GM18868 (cell line): Measurements from ENCODE around the gene SASH1.

ENCODE experiments used
- ATAC-seq: cut with Tn5 transposase; IDR thresholded peaks from one replicate; pipeline ENCODE4 v1.9.1; 2021; ENCODE audit warnings: mild to moderate bottlenecking, moderate library complexity; ENCODE audit not compliant: unreplicated experiment

Gene SASH1

DNA sequence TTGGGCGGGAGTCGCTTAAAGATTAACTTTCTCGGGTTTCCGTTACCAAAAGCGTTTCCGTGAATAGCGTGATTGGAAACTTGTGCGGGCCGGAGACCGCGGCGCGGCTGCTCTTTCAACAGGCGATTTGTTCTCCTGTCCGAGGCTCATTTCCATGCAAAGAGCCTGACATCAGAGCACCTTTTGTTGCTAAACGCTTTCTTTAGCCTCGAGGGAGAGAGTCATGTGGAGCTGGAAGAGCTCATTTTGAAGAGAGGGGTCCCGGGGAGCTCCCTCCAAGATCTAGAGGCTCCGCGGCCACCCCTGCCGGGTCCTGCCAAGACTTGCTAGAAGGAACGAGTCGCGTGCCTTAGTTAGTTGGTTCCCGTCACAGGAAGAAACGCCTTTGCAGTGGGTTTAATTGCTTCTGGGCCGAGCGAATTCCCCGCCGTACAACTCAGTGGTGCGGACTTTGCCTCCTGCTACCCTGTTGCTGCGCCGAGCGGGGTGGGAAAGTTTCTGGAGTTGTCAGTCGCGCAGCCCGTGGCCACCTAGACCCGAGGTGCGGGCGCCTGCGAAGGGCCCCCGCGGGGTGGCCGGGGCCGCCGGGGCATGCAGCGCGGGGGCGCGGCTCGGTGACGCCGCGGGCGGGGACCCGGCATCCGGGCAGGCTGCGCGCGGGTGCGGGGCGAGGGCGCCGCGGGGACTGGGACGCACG lies at the start of gene SASH1:
Gene SASH1 (plus strand): TSS at position 489 of the 697 bp plus-strand sequence. CDS start 230 bp downstream, outside the sequence.
- peak; percentile 49 for ATAC-seq

DNA sequence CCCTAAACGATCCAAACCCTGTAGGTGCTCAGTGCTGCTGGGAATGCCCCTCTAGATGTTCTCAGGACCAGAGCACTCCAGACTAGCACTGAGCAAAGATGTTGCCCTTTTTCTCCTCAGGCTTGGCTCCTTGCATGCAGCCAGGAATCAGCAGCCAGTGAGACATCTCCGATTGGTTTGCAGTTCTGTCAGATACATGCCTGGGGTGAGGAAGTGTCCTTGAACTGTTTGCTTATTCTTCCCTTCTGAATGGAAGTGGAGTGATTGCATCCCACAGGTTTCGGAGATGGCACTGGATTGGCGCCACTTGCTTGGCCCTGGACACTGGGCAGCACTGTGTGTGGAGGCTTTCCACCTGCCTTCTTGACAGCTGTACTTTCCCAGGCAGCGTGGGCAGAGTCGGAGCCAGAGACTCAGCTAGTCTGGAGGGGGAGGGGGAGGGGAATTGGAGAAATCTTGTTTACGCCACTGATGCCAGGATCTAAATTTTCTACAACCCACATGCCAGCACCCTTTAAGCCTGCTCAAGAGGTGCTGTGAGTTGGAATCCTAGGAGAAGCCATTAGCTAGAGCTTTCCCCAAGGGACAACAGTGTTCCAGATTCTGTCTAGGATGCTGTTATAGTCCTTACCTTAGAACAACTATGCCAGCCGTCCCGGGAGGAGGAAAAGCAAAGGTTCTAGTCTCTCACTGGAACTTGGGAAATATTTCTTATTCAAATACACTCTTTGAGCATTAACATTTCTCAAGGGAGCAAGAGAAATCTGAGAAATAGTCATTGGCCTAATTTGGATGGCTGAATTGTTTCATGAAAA lies 49.2 kb upstream of the SASH1 start:
- no peak for ATAC-seq

DNA sequence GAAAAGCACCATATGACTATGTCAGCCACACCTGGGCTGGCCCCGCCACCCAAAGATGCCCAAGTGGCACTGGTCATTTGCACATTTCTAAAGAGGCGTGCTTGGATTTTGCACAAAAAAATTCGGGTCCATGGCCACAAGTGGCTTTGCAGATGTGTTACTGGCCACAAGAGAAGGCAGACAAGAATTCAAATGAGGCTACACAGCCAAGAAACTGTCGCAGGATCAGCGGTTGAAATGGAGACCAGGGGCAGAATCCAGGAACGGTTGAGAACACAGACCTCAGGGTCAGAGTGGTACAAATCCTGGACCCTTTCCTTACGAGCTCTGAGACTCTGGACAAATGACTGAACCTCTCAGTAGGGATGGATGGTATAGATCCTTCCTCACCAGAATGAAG lies 48.6 kb upstream of the SASH1 start:
- no peak for ATAC-seq

DNA sequence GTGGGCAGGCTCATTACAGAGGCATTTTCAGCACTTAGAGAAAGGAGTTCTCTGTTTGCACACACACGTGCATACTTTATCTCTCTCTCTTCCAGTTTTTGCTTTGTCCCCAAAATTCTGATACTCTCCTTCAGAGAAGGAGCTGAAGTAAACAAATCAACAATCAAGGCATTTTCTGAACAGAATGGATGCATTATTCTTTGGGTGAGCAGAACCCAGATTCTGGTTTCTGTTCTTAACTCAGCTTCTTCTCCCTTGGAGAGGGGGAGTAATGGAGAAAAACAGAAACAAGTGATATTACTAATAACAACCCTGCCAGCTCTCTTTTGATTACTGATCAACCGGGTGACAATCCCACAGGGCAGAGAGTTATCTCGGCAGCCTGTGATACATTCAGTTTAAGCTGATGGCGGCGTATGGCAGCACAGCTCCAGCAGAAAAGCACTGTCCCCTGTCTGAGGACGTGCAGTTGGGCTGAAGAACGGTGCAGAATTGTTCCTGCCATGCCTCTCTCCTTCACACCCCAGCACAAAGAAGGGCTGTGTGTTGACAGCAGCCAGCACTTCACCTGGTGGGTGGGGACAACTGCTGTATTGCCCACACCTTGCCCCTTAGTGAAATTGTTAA lies 47.3 kb upstream of the SASH1 start:
- no peak for ATAC-seq

GRCh38 chr6:148296771-148297170 lies 45.9 kb upstream of the SASH1 start:
- no peak for ATAC-seq

DNA sequence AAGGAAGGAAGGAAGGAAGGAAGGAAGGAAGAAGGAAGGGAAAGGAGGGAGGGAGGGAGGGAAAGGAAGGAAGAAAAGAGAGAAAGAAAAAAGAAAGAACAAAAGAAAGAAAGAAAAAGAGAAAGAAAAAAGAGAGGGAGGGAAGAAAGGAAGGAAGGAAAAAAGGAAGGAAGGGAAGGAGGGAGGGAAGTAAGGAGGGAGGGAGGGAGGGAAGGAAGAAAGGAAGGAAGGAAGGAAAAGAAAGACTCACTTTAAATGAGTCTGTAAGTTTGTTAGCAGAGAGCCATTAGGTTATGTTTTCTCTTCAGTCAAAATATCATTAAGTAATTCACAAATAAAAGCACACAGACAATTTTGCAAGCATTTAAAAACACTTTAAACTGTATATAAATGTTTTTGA lies 44.0 kb upstream of the SASH1 start:
- ATAC-seq = no peak

DNA sequence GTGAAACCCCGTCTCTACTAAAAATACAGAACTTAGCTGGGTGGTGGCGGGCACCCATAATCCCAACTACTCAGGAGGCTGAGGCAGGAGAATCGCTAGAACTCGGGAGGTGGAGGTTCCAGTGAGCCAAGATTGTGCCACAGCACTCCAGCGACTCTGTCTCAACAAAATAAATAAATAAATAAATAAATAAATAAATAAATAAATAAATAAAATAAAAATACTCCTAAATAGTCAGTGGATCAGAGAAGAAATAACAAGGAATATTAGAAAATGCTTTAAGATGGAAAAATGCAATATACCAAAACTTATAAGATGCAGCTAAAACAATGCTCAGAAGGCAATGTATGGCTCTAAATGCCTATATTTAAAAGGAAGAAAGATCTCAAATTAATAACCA lies 39.0 kb upstream of the SASH1 start:
- no peak for ATAC-seq

- ATAC-seq = no peak
Observed at GRCh38 chr6:148304976-148305375, 37.7 kb upstream of the SASH1 start.

- ATAC-seq = no peak
Observed at GRCh38 chr6:148306286-148306685, 36.4 kb upstream of the SASH1 start.

DNA sequence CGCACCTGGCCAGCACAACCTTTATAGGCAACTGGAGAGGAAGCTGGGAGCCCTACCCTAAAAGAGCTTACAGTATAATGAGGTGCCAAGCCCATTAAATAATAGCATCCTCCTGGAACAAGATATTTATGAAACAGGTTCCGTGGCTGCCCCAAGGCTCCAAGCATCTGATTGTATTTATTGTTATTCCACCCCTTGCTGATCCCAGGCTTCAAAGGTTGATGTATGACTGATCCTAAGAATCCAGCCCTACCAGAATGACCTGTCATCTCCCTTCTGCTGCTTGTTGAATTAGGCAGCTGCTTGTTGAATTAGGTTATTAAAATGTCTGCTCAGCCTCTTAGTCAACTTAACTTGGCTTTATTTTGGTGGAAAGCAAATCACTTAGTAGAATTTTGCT lies 35.2 kb upstream of the SASH1 start:
- ATAC-seq = no peak

DNA sequence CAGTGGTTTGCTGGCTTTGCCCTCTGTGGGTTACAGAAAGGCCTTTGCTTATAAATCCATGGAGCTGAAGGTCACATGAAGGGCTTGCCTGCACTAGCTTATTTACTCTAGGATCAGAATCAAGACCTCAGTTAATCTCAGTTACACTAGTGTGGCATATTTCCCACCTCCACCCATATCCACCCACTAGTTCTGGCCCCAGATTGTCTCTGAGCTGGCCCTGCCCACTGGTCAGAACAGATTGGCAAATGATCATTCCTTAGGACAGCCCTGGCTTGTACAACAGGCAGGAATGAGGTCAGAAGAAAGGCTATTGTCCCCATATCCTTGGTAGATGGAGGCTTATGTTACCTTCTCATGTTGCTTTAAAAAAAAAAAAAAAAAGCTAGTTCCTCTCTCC lies 33.3 kb upstream of the SASH1 start:
- no peak for ATAC-seq

GRCh38 chr6:148311966-148312669 lies 30.5 kb upstream of the SASH1 start:
- ATAC-seq = no peak

DNA sequence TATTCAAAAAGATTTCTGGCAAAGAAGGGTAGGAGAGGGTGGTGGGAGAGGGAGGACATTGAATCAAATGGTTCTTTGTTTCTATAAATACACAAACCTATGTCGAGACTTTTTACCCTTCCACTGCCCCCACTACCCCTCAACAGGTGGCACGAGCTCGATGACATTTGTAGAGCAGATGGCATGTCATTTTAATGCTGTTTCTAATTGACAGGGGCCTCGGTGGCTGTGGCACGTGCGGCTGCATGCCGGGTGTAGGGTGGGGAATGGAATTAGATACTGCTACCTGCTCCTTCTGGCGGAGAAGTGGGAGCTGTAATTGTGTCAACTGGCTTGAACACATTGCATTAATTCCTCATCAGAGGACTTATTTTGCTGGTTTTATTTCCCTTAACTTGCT lies 29.1 kb upstream of the SASH1 start:
- no peak for ATAC-seq

DNA sequence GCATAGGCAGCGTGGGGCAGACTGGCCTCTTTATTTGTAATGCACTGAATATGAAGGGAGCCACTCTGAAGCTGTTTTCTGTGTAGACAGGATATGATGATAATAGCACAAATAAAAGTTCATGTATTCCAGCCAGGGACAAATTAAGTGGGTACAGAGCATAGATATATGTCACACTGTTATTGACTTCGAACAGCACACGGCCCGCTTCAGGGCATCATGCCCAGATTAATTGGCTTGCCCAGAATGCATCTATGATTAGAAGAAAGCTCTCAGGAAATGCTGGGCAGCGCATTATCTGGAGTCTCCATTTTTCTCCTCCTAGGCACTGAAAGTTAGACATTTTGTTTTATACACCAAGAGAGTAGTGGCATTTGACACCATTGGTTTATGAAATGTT lies 26.3 kb upstream of the SASH1 start:
- ATAC-seq = no peak

GRCh38 chr6:148317051-148317450 lies 25.6 kb upstream of the SASH1 start:
- no peak for ATAC-seq

DNA sequence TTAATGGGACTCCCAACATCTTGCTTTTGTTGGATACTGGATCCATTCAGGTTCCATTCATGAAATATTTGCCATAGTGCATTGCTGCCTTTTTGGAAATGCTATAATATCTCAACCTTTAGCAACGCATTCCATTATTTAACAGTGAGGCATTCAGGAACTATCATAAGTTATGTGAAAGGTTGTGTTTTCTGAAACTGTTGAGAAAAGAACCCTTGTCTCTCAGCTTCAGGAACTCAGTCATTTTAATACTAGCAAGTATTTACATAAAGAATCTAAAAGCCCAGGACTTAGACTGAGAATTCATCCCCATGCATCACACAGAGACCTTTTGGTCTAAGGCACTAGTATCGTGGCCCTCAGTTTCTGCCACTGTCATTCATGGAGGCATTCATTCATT lies 24.9 kb upstream of the SASH1 start:
- peak; percentile 79 for ATAC-seq

DNA sequence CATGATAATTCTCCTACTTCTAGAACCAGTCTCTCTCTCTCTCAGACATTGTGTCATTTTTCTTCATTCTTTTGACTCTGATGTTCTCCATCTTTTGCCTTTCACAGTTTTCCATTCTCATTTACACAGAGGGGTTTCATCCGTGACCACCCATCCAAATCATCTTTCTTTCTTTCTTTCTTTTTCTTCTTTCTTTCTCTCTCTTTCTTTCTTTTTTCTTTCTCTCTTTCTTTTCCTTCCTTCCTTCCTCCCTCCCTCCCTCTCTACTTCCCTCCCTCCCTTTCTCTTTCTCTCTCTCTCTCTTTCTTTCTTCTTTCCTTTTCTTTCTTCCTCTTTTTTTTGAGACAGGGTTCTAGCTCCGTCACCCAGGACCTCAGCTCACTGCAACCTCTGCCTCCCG lies 19.9 kb upstream of the SASH1 start:
- ATAC-seq = no peak

DNA sequence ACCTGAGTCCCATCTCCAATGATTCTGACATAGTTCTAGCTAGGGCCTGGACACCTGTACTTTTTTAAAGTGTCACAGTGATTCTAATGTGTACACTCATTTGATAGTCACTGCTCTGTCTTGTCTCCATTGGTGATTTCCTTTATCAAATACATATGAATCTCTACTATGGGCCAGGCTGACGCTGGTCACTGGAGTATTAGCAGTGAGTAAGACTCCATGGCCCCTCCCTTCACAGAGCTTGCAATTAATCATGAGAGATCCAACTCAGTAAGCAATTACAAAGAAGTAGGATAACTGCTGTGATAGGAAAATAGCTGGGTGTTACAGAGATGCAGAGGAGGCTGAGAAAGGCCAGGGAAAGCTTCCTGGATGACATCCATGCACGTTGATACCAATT lies 19.3 kb upstream of the SASH1 start:
- ATAC-seq = no peak

- ATAC-seq = no peak
Observed at GRCh38 chr6:148324297-148324985, 18.2 kb upstream of the SASH1 start.

DNA sequence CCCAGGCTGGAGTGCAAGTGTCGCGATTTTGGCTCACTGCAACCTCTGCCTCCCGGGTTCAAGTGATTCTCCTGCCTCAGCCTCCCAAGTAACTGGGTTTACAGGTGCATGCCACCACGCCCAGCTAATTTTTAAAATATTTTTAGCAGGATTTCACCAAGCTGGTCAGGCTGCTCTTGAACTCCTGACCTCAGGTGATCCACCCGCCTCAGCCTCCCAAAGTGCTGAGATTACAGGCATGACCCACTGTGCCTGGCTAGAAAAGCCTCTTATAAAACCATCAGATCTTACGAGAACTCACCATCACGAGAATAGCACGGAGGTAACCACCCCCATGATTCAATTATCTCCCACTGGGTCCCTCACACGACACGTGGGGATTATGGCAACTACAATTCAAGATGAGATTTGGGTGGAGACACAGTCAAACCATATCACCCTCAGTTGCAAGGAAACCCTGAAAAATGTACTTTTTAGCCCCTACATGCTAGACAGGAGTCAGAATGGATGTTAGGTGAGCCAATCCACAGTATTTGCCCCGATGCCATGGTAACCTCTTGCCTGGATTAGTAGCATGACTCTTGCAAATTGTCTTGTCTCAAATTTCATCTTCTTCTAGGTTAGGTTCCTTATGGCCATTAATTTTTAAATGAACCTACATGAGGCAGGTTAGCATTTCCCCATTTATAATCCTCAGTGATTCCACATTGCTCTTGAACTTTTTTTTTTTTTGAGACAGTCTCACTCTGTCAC lies 17.1 kb upstream of the SASH1 start:
- ATAC-seq = no peak
